Measurements from ENCODE around the gene TMPRSS11D.

DNA sequence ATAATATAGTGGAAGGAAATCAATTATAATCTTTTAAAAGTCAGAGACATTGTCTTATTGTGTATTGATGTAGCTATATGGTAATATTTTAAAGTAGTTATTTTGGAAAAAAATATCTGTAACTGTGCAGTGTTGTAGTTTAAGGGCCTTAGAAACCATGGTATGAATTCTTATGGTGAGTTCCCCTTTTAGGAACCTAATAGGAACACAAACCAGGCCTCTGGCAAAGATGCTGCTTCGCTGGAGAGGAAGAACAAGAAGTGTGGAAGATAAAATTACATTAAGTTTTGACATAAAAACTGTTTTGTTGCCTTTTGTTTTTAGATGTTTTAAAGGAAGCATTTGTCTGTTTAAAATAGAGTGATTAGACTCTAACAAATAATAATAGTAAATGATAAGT is 10.9 kb upstream of the TMPRSS11D start:
- TF ChIP-seq EZH2 (IDR thresholded peaks at IDR 0.05; ENCODE audit: borderline replicate concordance, insufficient read depth, low read length, poor library complexity, severe bottlenecking) (no peak), POLR2AphosphoS5 (IDR thresholded peaks at IDR 0.05) (no peak), EP300 (conservative IDR thresholded peaks at IDR 0.05; ENCODE audit: poor library complexity, severe bottlenecking) (no peak), SMC3 (conservative IDR thresholded peaks at IDR 0.05; ENCODE audit: poor library complexity) (no peak)
- TF ChIP-seq, protein P1, sequence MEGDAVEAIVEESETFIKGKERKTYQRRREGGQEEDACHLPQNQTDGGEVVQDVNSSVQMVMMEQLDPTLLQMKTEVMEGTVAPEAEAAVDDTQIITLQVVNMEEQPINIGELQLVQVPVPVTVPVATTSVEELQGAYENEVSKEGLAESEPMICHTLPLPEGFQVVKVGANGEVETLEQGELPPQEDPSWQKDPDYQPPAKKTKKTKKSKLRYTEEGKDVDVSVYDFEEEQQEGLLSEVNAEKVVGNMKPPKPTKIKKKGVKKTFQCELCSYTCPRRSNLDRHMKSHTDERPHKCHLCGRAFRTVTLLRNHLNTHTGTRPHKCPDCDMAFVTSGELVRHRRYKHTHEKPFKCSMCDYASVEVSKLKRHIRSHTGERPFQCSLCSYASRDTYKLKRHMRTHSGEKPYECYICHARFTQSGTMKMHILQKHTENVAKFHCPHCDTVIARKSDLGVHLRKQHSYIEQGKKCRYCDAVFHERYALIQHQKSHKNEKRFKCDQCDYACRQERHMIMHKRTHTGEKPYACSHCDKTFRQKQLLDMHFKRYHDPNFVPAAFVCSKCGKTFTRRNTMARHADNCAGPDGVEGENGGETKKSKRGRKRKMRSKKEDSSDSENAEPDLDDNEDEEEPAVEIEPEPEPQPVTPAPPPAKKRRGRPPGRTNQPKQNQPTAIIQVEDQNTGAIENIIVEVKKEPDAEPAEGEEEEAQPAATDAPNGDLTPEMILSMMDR (IDR thresholded peaks at IDR 0.05; ENCODE audit: poor library complexity, severe bottlenecking): no peak
